ENCODE measurements around the gene THADA.
"Not testable (repeated sequence)": the region's sequence is repeated elsewhere in the genome, so short reads cannot be mapped to it uniquely, and the experiment has no call there.

THADA gene

GRCh38 chr2:43312755-43313641 is 282.8 kb downstream of the THADA start:
- in situ Hi-C loops (cut with HindIII; ENCODE audit: low sequenced_read_pairs): no loop called here

DNA sequence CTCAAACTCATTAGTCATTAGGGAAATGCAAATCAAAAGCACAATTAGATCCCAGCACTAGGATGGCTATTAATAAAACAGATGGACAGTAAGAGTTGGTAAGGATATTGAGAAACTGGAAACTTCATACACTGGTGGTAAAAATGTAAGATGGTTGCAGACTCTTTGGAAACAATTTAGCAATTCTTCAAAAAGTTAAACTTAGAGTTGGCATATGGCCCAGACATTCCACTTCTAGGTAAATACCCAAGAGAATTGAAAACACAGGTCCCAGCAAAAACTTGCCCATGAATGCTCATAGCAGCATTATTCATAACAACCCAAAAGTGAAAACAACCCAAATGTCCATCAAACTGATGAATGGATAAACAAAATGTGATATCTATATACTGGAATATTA is 284.6 kb downstream of the THADA start:
- in situ Hi-C loops (cut with HindIII; ENCODE audit: low sequenced_read_pairs): no loop called here

DNA sequence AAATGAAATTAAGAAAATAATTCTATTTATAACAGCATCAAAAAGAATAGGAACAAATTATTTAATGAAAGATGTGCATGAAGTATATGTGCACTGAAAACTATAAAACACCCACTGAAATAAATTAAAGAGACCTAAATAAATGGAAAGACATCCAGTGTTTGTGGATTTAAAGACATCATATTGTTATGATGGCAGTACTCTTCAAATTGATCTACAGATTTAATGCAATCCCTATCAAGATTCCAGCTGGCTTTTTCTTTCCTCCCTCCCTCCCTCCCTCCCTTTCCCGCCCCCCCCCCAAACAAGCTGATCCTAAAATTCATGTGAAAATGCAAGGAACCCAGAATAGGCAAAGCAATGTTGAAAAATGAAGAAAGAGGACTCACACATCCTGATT is 285.9 kb downstream of the THADA start:
- in situ Hi-C loops (cut with HindIII; ENCODE audit: low sequenced_read_pairs): no loop called here

- in situ Hi-C loops (cut with HindIII; ENCODE audit: low sequenced_read_pairs): no loop called here
Observed at GRCh38 chr2:43307973-43308372, 287.9 kb downstream of the THADA start.

DNA sequence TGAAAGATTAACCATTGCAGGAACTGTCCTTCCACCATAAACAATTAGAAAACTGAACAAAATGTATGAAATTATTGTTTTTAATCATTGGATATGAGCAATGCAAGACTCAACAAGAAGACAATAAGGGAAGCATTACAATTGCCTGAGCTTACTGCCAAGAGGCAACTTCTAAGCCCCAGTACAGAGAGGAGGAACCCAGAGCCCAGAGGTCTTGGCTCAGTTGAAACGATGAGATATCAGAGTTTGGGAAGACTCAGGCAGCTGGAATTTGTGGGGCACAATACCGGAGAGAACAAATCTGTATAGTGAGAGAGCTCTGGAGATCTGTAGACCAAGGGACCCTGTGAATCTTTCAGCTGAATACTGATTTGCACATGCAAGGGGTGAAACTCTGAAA is 288.8 kb downstream of the THADA start:
- in situ Hi-C loops (cut with HindIII; ENCODE audit: low sequenced_read_pairs): no loop called here

GRCh38 chr2:43306197-43306596 is 289.6 kb downstream of the THADA start:
- in situ Hi-C loops (cut with HindIII; ENCODE audit: low sequenced_read_pairs): no loop called here

DNA sequence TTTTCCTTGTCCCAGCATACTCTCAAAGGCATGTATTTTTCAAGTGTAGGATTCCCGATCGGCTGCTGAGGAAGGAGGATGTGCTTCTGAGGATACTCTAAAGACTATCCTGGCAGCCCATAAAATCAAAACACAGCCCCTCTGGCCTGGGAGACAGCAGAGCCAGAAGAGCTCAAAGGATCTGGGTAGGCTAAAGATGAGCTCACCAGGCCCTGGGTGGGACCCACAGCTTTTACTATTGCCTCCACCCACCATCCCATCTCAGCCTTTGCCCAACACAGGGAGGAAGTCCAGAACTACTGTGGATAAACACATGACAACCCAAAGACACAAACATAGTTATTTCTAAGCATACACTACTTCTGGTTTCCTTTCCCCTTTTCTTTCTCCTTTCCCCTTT is 290.3 kb downstream of the THADA start:
- in situ Hi-C loops (cut with HindIII; ENCODE audit: low sequenced_read_pairs): no loop called here

- in situ Hi-C loops (cut with HindIII; ENCODE audit: low sequenced_read_pairs): no loop called here
Observed at GRCh38 chr2:43305012-43305411, 290.8 kb downstream of the THADA start.

GRCh38 chr2:43303889-43304288 is 291.9 kb downstream of the THADA start:
- in situ Hi-C loops (cut with HindIII; ENCODE audit: low sequenced_read_pairs): no loop called here

DNA sequence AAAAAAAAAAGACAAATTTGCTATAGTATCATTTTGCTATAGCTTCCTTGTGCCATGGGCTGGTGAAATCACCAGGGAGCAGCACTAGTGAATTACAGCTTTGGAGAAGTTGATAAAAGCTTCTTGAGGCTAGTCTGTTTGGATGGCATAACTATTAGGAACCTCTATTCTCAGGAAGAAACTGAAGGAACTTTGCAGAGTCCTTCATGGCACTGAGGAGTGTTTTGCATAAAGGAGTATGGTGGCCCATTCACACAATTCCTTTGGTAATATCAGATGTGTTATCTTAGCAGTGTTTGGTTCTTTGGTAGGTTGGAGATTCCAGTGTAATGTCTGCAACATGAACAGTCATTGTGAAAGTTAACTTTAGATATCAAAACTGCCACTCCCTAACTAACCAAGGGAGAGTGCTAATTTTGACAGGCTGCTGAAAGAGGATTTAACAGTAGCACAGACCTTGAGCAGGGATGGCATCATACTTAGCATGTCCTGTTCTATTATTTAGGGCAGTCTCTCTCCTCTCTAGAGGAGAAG is 292.8 kb downstream of the THADA start:
- in situ Hi-C loops (cut with HindIII; ENCODE audit: low sequenced_read_pairs): no loop called here

DNA sequence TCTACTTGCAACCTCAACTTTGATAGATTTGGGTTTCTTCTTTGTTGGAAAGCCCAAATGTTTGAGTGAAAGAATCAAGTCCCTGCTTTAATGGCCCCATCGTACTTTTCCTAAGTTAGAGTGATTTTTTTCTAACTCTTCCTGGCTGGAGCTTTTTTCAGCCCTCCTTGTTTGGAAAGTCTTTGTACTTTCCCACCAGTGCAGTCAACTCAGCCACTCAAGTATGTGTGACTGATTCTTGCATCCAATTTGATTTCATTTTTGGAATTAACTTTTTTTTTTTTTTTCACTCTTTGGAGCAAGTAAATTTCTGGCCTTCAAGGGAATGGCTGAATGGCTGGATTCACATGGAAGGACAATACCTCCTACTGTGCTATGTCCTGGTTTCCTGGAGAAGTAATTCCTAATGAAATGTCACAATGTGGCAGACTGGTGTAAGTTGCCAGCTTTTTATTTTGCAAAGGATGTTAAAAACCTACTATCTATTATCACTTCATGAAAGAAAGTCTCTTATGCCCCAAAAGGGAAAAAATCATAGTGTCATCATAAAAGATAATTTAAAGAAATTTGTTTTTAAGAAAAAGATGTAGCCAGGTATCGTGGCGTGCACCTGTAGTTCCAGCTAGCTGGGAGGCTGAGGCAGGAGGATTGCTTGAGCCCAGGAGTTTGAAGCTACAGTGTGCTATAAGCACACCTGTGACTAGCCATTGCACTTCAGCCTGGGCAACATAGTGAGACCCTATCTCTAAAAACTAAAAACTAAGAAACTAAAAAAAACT is 293.5 kb downstream of the THADA start:
- in situ Hi-C loops (cut with HindIII; ENCODE audit: low sequenced_read_pairs): no loop called here

DNA sequence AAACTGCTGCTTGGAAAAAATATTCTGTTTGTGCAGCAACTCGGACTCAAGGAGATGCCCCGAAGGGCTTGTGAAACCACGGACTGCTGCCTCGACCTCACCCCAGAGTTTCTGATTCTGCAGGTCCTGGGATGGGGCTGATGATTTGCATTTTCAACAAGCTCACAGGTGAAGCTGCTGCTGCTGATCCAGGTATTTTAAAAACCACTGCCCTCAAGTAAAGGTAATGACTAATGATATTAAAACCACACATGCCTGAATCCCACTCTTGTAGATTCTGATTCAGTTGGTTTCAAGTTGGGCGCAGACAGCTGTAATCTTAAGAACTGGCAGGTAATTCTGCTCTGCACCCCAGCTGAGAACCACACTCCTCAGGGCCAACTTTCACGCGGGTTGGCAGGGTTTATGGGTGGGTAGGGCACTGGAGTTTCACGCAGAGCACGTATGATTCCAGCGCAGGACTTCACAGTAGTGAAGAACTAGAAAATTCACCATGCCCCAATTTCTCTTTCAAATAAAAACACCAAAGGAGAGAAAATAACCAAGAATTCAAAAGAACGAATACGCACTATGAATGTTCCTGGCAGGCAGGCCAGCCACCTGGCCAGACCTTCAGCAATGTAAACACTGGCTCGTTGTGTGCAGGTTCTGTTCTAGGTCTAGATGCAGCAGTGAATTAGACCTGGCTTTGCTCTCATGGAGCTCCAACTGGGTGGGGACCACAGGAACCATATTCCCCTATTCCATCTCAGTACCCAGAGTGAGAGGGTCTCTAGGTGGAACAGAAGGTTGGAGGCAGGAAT is 294.9 kb downstream of the THADA start:
- in situ Hi-C loops (cut with HindIII; ENCODE audit: low sequenced_read_pairs): no loop called here

DNA sequence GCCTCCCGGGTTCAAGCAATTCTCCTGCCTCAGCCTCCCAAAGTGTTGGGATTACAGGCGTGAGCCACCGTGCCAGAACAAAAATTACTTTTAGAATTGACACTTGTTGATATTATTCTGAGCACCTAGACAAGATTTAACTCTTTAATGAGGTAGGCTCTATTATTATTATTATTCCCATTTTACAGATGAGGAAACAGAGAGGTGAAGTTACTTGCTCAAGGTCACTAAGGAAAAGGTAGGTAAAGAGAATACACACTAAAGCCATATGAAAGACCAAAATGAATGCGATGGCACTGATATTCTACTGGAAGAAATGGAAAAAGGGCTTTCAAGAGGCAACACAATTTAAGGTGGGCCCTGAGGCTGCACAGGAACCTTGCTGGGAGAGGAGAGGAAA is 295.6 kb downstream of the THADA start:
- in situ Hi-C loops (cut with HindIII; ENCODE audit: low sequenced_read_pairs): no loop called here

DNA sequence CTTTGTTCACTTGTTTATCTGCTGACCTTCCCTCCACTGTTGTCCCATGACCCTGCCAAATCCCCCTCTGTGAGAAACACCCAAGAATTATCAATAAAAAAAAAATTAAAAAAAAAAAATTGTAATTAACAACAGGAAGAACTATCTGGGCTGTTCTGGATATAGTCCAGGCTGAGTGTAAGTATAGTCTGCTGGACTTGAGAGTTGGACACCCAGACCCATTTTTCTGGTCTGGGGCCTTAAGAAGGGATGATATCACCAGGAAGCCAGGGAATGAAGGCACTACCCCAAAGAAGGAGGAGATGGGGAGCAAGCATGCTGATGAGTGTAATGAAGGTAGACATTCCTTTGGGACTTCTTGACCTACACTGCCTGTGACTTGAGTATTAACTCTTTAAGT is 297.3 kb downstream of the THADA start:
- in situ Hi-C loops (cut with HindIII; ENCODE audit: low sequenced_read_pairs): no loop called here

- in situ Hi-C loops (cut with HindIII; ENCODE audit: low sequenced_read_pairs): not testable (repeated sequence)
Observed at GRCh38 chr2:43297740-43298139, 298.1 kb downstream of the THADA start.

DNA sequence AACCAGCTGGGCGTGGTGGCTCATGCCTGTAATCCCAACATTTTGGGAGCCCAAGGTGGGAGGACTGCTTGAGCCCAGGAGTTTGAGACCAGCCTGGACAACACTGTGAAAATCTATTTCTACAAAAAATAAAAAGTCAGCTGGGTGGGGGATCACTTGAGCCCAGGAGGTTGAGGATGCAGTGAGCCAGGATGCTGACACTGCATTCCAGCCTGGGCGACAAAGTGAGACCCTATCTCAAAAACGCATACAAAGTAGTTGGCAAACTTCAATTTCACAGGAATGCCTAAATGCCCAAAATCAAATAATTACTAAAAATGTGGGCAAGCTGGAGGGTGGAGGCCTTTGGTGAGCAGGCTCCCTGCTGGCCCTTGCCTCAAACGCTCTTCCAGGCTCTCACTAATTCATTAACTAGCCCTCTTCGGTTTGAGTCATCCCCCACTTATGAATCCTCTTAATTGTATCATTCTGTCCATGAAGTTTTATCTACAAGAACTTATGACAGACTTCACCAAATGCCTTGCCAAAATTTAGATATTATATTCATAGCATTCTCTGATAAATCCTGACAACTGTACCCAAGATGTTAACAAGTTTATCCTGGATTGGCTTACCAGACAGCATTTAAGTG is 300.8 kb downstream of the THADA start:
- in situ Hi-C loops (cut with HindIII; ENCODE audit: low sequenced_read_pairs): no loop called here

DNA sequence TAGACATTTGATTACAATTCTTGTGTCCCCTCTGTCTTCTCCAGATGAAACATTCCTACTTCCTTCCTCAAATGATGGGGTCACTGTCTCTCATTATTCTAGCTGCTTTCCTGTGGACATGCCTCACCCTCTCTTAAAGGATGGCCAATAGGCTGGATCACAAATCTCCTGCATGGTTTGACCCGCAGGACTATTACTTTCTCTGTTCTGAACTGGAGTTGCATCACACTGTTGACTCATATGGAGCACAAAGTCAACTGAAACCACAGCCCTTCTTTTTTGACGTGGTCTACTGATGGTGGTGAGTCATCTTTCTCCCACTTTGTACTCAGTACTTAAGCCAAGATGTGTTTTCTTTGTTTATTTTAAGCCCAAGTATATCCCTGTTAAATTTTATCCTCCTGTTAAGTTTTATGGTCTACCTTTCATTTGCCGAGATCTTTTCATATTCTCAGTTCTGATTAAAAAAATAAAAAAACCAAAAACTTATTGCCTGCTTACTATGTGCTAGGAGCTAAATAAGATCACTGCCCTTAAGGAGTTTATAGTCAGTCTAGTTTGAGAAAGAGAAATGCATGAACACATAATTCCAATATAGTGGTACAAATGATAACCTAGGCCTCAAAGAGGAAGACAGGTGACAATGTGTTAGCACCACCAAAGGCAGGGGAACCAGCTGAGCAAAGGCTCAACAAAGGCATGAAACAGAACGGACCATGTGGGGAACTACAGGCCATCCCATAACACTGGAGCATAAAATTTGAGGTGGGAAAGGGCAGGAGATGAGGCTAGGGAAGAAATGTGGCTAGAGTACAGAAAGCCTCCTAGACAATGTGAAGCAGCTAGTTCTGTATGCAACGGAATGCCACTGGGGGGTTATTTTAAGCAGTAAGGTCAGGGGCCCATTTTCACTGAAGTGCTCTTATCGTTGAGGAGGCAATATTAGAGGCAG is 301.8 kb downstream of the THADA start:
- in situ Hi-C loops (cut with HindIII; ENCODE audit: low sequenced_read_pairs): no loop called here

GRCh38 chr2:43292851-43293743 is 302.7 kb downstream of the THADA start:
- in situ Hi-C loops (cut with HindIII; ENCODE audit: low sequenced_read_pairs): no loop called here

All from endothelial cell of hepatic sinusoid (primary cell).